ENCODE results near the gene CDH23.
"Not testable (repeated sequence)": the region's sequence is repeated elsewhere in the genome, so short reads cannot be mapped to it uniquely, and the experiment has no call there.

The CDH23 gene

GRCh38 chr10:71582506-71583475, 186.1 kb downstream of the CDH23 start:
- no peak for DNase-seq (ENCODE audit: low read depth in 2 of 2)

GRCh38 chr10:71584461-71584860, 187.7 kb downstream of the CDH23 start:
- DNase-seq (ENCODE audit: low read depth in 2 of 2), result no peak

GRCh38 chr10:71584902-71585563, 188.3 kb downstream of the CDH23 start:
- no peak for DNase-seq (ENCODE audit: low read depth in 2 of 2)

- no peak for DNase-seq (ENCODE audit: low read depth in 2 of 2)
Observed at GRCh38 chr10:71585564-71586290, 189.0 kb downstream of the CDH23 start.

GRCh38 chr10:71587941-71588573, 191.3 kb downstream of the CDH23 start:
- no peak for DNase-seq (ENCODE audit: low read depth in 2 of 2)

- DNase-seq (ENCODE audit: low read depth in 2 of 2), result no peak
Observed at GRCh38 chr10:71588685-71589084, 192.0 kb downstream of the CDH23 start.

- no peak for DNase-seq (ENCODE audit: low read depth in 2 of 2)
Observed at GRCh38 chr10:71589617-71590551, 193.2 kb downstream of the CDH23 start.

- no peak for DNase-seq (ENCODE audit: low read depth in 2 of 2)
Observed at GRCh38 chr10:71590781-71591350, 194.1 kb downstream of the CDH23 start.

GRCh38 chr10:71594934-71595571, 198.3 kb downstream of the CDH23 start:
- DNase-seq (ENCODE audit: low read depth in 2 of 2), result no peak

- no peak for DNase-seq (ENCODE audit: low read depth in 2 of 2)
Observed at GRCh38 chr10:71595649-71596048, 198.9 kb downstream of the CDH23 start.

- no peak for DNase-seq (ENCODE audit: low read depth in 2 of 2)
Observed at GRCh38 chr10:71596127-71596526, 199.4 kb downstream of the CDH23 start.

- no peak for DNase-seq (ENCODE audit: low read depth in 2 of 2)
Observed at GRCh38 chr10:71596759-71597158, 200.0 kb downstream of the CDH23 start.

- no peak for DNase-seq (ENCODE audit: low read depth in 2 of 2)
Observed at GRCh38 chr10:71597821-71598498, 201.2 kb downstream of the CDH23 start.

GRCh38 chr10:71598621-71599055, 201.9 kb downstream of the CDH23 start:
- DNase-seq (ENCODE audit: low read depth in 2 of 2), result no peak

- DNase-seq (ENCODE audit: low read depth in 2 of 2), result no peak
Observed at GRCh38 chr10:71599518-71599917, 202.8 kb downstream of the CDH23 start.

- not testable (repeated sequence) for DNase-seq (ENCODE audit: low read depth in 2 of 2)
Observed at GRCh38 chr10:71600242-71600641, 203.5 kb downstream of the CDH23 start.

GRCh38 chr10:71600849-71601248, 204.1 kb downstream of the CDH23 start:
- no peak for DNase-seq (ENCODE audit: low read depth in 2 of 2)

- DNase-seq (ENCODE audit: low read depth in 2 of 2), result no peak
Observed at GRCh38 chr10:71601273-71601672, 204.6 kb downstream of the CDH23 start.

GRCh38 chr10:71603150-71603549, 206.4 kb downstream of the CDH23 start:
- no peak for DNase-seq (ENCODE audit: low read depth in 2 of 2)
